CD14-positive monocyte (primary cell): ENCODE measurements around the gene MACROD2. TPM values are rescaled to one million over a fixed set of nuclear protein-coding genes. Genes with fewer than 3 reads are reported as not detected.

Experiments used
- DNase-seq, 3 donors: peaks; one replicate each; pipeline ENCODE4 v3.0.0-alpha.2; 2011 to 2022
- H2AFZ ChIP-seq: 2 replicates; pipeline ENCODE4 v1.6.0; 2012; ENCODE audit warnings: mild to moderate bottlenecking, low read depth, low read length, inconsistent platforms; ENCODE audit not compliant: insufficient read depth, poor library complexity, severe bottlenecking
- H3K27ac ChIP-seq, 2 donors: 1 replicate in 1 of 2; 2 replicates in 1 of 2; pipeline ENCODE4 v1.5.1; 2012 to 2013; ENCODE audit warnings: low read length in 2 of 2, control low read depth in 1 of 2, inconsistent platforms in 1 of 2, low read depth in 1 of 2, mild to moderate bottlenecking in 1 of 2
- H3K27me3 ChIP-seq, 2 donors: one replicate each; pipeline versions ENCODE4 v1.6.0 to v1.6.1; 2011 to 2013; ENCODE audit warnings: low read length in 2 of 2; ENCODE audit not compliant: control insufficient read depth in 2 of 2, insufficient read depth in 2 of 2
- H3K36me3 ChIP-seq, 2 donors: replicated peaks in 1 of 2; 1 replicate in 1 of 2; 2 replicates in 1 of 2; pipeline versions ENCODE4 v1.5.1 to v1.6.1; 2012 to 2013; ENCODE audit warnings: low read length in 2 of 2, control low read depth in 1 of 2, inconsistent platforms in 1 of 2, mild to moderate bottlenecking in 1 of 2; ENCODE audit not compliant: insufficient read depth in 2 of 2, control insufficient read depth in 1 of 2
- H3K4me1 ChIP-seq, 2 donors: 1 replicate in 1 of 2; 2 replicates in 1 of 2; pipeline versions ENCODE4 v1.5.1 to v1.6.1; 2012 to 2013; ENCODE audit warnings: low read length in 2 of 2, control low read depth in 1 of 2, inconsistent platforms in 1 of 2, mild to moderate bottlenecking in 1 of 2, moderate library complexity in 1 of 2; ENCODE audit not compliant: insufficient read depth in 2 of 2, control insufficient read depth in 1 of 2
- H3K4me2 ChIP-seq: replicated peaks from 2 replicates; pipeline ENCODE3; 2012; ENCODE audit warnings: low read length, moderate library complexity, mild to moderate bottlenecking; ENCODE audit not compliant: poor library complexity, severe bottlenecking; ENCODE audit errors: extremely low read depth
- H3K4me3 ChIP-seq, 3 experiments: fragments of 200-600 bp in 1 of 3; sonication (generic) in 1 of 3; replicated peaks in 1 of 3; 1 replicate in 2 of 3; 2 replicates in 1 of 3; pipeline ENCODE4 v1.5.1; 2011 to 2013; ENCODE audit warnings: low read length in 3 of 3, mild to moderate bottlenecking in 3 of 3, control low read depth in 2 of 3, low read depth in 2 of 3, inconsistent platforms in 1 of 3, moderate library complexity in 1 of 3
- H3K79me2 ChIP-seq: 2 replicates; pipeline ENCODE4 v1.6.0; 2012; ENCODE audit warnings: mild to moderate bottlenecking, control low read depth, inconsistent platforms, low read length, moderate library complexity; ENCODE audit not compliant: insufficient read depth
- H3K9ac ChIP-seq: 2 replicates; pipeline ENCODE4 v1.6.0; 2017; ENCODE audit warnings: low read length, mild to moderate bottlenecking; ENCODE audit not compliant: insufficient read depth, poor library complexity, severe bottlenecking
- H3K9me3 ChIP-seq, 2 donors: replicated peaks in 1 of 2; 1 replicate in 1 of 2; 2 replicates in 1 of 2; pipeline versions ENCODE4 v1.5.1 to v1.6.1; 2012 to 2013; ENCODE audit warnings: low read length in 2 of 2, control low read depth in 1 of 2; ENCODE audit not compliant: control insufficient read depth in 1 of 2, insufficient read depth in 1 of 2
- H4K20me1 ChIP-seq: 2 replicates; pipeline ENCODE4 v1.6.0; 2012; ENCODE audit warnings: mild to moderate bottlenecking, low read length, control low read depth, moderate library complexity; ENCODE audit not compliant: insufficient read depth
- H3K27ac Mint-ChIP-seq, 7 donors: one replicate each; pipeline ENCODE4 v1.8.0; 2020; ENCODE audit warnings: mild to moderate bottlenecking in 7 of 7, mixed read lengths in 7 of 7, moderate library complexity in 6 of 7, inconsistent platforms in 2 of 7
- H3K27me3 Mint-ChIP-seq, 3 donors: one replicate each; pipeline ENCODE4 v1.8.0; 2021 to 2022; ENCODE audit warnings: low read depth in 3 of 3, mild to moderate bottlenecking in 3 of 3, mixed read lengths in 3 of 3, moderate library complexity in 3 of 3, inconsistent platforms in 1 of 3
- H3K36me3 Mint-ChIP-seq, 2 donors: one replicate each; pipeline ENCODE4 v1.8.0; 2020; ENCODE audit warnings: mixed read lengths in 2 of 2, inconsistent platforms in 1 of 2, mild to moderate bottlenecking in 1 of 2
- H3K4me1 Mint-ChIP-seq: one replicate; pipeline ENCODE4 v1.8.0; 2020; ENCODE audit warnings: mild to moderate bottlenecking, mixed read lengths
- H3K4me3 Mint-ChIP-seq, 2 donors: one replicate each; pipeline ENCODE4 v1.8.0; 2020; ENCODE audit warnings: mild to moderate bottlenecking in 2 of 2, mixed read lengths in 2 of 2, moderate library complexity in 1 of 2
- H3K9me3 Mint-ChIP-seq, 7 donors: one replicate each; pipeline ENCODE4 v1.8.0; 2020 to 2022; ENCODE audit warnings: mixed read lengths in 7 of 7, mild to moderate bottlenecking in 6 of 7, moderate library complexity in 6 of 7, inconsistent platforms in 2 of 7
- CTCF ChIP-seq: fragments of 200-600 bp; IDR thresholded peaks from one replicate; pipeline ENCODE4 v1.8.0; 2022; ENCODE audit warnings: antibody characterized with exemption, mild to moderate bottlenecking
- WGBS: methylation state at CpG from one replicate; pipeline ENCODE4 v1.1.5; 2013; ENCODE audit warnings: missing lambda C conversion rate; ENCODE audit not compliant: insufficient coverage; 5-methylcytosine and 5-hydroxymethylcytosine counted together
- intact Hi-C, 2 donors: fragments of 100-400 bp; cut with micrococcal nuclease; formaldehyde crosslinking; loops; one replicate each; pipeline versions ENCODE4 v1.15.0 to v1.15.1; 2023
- polyA plus RNA-seq, 3 donors: library from polyadenylated mRNA; depleted of rRNA in 1 of 3; unstranded in 2 of 3; stranded (reverse) in 1 of 3; fragments of 300-500 nt in 2 of 3; fragments of >200 nt in 1 of 3; fragmentation: Illumina TruSeq in 2 of 3; gene quantifications; 1 replicate in 2 of 3; 2 replicates in 1 of 3; pipeline ENCODE4 v1.2.3, GENCODE V29; 2012 to 2021

Gene MACROD2
- polyA plus RNA-seq, 3 donors = 0.23 TPM; not detected in 2

DNA sequence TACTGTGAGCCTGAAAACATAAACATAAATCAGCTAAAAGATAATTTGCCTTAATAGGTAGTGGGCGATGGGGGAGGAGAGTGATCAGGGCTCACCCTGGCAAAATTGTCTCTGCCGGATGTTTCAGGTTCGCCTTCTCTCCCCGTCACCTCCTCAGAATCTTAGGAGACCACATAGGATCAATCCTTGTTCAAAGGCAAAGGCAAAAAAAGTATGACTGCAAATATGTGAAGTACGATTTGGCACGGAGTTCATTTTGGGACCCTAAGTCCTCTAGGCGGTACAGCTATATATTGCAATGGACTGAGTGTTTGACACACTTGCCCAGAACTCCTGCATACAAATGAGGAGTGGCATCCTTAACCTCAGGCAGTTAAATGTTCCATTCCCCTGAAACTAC, 991.3 kb downstream of the MACROD2 start:
- Mint-ChIP-seq H3K4me1 (no peaks in the 10 kb centered on the region), H3K4me3 (no peak overlapping the region), H3K9me3 (peaks cover 8 to 25% (median 12%) of the 10 kb centered on the region in 7 donors), H3K27me3 (no peaks in the 10 kb centered on the region), H3K27ac (no peak overlapping the region), H3K36me3 (no peaks in the 10 kb centered on the region)
- H3K4me3 ChIP-seq = no peak overlapping the region
- no peaks in the 10 kb centered on the region for H3K27me3 ChIP-seq
- no peaks in the 10 kb centered on the region for H4K20me1 ChIP-seq
- no peak for DNase-seq
- H3K27ac ChIP-seq = no peak overlapping the region
- H3K36me3 ChIP-seq = no peaks in the 10 kb centered on the region
- no peaks in the 10 kb centered on the region for H3K79me2 ChIP-seq
- H3K4me2 ChIP-seq = no peak overlapping the region
- no peak for TF ChIP-seq CTCF
- 80% methylated on average over 1 of the region's 7 CpGs for WGBS
- intact Hi-C loops = no loop called here
- H3K4me1 ChIP-seq = no peaks in the 10 kb centered on the region
- H3K9me3 ChIP-seq = peaks cover 8 to 26% of the 10 kb centered on the region in 2 donors
- no peak overlapping the region for H3K9ac ChIP-seq
- H2AFZ ChIP-seq = no peak overlapping the region

DNA sequence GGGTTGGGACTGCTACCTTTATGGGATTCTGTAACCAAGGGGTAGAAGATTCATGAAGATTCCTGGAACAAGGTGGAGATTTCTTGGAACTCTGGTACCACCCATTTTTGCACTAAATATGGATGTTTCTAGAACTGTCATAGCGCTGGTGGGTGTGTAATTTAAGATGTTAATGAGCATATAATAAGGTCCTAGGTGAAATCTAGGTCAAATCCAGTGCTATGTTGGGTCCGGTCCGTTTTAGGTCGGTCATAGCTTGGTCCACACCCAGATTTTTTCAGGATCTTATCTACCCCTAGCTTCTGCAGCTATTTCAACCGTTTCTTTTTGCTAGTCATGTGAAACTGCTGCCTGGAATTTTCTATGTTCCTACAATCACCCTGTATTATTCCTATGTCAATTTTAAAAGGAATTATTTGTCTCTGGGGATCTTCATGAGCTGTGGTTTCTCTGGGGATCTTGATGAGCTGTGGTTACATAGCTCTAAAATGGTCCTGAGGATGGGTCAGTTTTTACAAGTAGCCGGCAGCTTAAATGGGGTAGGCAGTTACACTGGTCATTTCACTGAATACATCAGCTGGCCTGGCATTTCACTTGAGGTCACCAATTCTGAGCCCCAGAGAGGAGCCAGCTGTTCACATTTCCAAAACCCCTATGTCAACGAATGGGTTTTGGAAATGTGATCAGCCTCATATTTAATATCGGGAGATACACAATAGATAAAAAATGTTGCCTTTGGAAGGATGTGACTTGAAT, 994.4 kb downstream of the MACROD2 start:
- Histone ChIP-seq H3K4me2 (no peak overlapping the region), H3K27me3 (no peaks in the 10 kb centered on the region), H3K9ac (no peak overlapping the region), H4K20me1 (no peaks in the 10 kb centered on the region), H2AFZ (no peak overlapping the region), H3K79me2 (no peaks in the 10 kb centered on the region), H3K36me3 (no peaks in the 10 kb centered on the region), H3K9me3 (peaks cover 0 to 10% of the 10 kb centered on the region in 2 donors), H3K4me3 (no peak overlapping the region), H3K27ac (no peak overlapping the region), H3K4me1 (no peaks in the 10 kb centered on the region)
- H3K9me3 Mint-ChIP-seq = peaks cover 5 to 9% (median 5%) of the 10 kb centered on the region in 7 donors
- DNase-seq = no peak
- no peaks in the 10 kb centered on the region for H3K4me1 Mint-ChIP-seq
- WGBS = 100% methylated on average over 1 of the region's 8 CpGs
- H3K4me3 Mint-ChIP-seq = no peak overlapping the region
- TF ChIP-seq CTCF = no peak
- intact Hi-C loops = no loop called here
- no peaks in the 10 kb centered on the region for H3K36me3 Mint-ChIP-seq
- H3K27ac Mint-ChIP-seq = no peak overlapping the region
- no peaks in the 10 kb centered on the region for H3K27me3 Mint-ChIP-seq
